ENCODE data around the gene NFYA. TPM values are rescaled to one million over a fixed set of nuclear protein-coding genes. Genes with fewer than 3 reads are reported as not detected.

Gene NFYA
- 33.2 TPM for total RNA-seq

DNA sequence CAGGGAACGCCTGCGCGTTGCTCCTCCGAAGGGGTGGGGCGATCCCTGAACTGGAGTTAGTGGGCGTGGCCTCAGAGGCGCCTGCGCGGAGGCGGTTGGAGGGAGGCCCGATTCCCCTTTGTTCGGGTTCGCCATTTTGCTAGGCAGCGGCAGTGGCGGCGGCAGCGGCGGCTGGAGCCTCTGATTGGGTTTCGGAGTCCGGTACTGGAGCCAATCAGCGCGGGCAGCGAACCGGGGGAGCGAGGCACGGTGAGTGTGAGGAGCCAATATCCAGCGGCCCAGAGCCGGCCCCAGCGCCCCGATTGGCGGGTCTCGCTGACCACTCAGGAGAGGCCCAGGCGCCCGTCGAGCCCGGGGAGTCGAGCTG is at the start of gene NFYA:
Gene NFYA (plus strand): TSS at position 139 of the 367 bp plus-strand sequence. CDS start 6,116 bp downstream, outside the sequence.
- DNase-seq (ENCODE audit: low spot score), result no peak

DNA sequence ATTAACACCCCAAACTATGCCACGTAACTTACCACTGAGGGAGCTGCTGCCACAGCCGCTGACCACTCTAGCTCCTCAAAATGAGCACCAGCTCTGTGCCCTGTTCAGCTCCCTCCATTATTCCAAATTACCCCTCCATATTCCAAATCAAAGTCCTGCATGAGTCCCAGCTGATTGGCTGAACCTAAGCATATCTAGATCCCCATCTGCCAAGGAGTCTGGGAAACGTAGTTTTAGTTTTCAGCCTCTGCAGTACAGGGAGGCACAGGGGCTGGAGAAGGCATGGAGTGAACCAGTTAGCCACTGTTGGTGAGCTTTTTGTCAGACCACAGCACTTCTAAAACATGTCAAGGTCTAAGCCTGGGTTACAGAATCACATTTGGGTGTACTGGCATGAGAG is 49.7 kb upstream of the NFYA start:
- DNase-seq (ENCODE audit: low spot score), result no peak

DNA sequence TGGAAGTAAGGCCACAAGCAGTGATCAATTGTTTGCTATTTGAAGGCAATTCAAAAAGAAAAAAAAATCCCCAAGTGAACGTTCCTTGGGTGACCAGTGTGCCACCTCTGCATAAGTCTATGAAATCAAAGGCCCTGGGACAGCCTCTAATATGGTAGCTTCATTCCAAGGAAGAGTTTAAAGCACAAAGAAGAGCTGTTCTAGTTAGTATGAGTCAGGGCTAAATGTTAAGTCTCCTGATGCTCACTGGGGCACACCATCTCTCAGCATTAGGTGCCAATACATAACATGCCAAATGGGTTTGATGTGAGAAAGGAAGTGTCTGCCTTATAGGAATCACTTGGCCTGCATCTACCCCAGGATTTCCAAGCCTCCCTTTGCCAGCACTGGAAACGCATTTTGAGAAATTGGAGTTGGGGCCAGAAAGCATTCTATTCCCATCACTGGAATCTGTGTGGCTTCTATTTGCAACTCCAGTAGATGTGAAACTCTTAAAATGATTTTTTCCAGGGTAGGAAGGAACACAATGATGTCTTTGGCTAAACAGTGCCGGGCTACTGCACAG is 46.7 kb upstream of the NFYA start:
- no peak for DNase-seq (ENCODE audit: low spot score)

DNA sequence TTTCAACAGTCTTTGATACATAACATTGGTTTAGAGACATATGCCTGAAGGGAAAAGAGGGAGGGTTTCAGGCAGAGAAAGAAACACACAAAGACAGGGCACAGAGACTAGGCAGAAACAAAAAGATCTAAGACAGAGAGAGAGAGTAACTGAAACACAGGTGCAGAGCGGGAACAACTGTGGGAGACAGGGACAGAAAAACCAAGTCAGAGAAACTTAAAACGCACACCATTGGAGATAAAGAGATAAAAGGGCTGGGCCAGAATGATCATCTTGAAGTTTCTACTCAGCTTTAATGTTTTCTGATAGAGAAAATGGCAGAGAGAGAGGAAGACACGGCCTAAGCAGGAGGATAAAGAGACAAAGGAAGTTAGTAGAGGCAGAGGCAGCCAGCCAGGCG is 45.5 kb upstream of the NFYA start:
- no peak for DNase-seq (ENCODE audit: low spot score)

DNA sequence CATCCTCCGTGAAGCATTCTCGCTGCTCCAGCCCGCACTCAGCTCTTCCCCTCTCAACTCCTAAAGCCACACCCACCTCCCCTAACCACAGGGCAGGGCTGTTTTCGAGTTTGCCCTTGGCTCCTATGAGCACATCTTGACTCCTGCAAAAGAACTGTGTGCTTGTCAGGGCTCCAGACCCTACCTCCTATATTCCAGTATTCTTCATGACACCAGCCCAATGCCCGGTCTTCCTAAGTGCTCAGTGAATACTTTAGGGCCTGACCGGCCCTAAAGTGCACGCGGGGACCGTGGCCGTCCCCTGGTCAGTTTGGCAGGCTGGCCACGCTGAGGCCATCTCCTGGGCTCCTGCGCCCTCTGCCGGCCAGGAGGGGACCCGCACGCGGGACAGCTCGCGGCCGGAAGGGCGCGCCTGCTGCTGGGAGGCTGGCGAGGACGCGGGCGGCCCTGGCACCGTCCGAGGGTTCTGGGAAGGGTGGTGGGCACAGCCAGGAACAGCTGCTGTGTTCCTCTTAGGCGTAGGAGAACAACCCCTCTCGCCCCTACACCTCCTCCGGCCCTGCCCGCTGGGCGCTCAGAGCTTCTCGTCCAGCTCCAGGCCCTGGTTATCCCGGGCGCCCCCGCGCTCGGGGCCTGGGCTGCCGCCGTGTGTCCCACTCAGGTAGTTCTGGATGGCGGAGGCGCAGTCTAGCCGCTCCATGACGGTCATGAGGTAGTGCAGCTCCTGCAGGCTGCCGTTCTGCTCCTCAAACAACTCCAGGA is 44.8 kb upstream of the NFYA start:
- peak; percentile 86 for DNase-seq (ENCODE audit: low spot score)

DNA sequence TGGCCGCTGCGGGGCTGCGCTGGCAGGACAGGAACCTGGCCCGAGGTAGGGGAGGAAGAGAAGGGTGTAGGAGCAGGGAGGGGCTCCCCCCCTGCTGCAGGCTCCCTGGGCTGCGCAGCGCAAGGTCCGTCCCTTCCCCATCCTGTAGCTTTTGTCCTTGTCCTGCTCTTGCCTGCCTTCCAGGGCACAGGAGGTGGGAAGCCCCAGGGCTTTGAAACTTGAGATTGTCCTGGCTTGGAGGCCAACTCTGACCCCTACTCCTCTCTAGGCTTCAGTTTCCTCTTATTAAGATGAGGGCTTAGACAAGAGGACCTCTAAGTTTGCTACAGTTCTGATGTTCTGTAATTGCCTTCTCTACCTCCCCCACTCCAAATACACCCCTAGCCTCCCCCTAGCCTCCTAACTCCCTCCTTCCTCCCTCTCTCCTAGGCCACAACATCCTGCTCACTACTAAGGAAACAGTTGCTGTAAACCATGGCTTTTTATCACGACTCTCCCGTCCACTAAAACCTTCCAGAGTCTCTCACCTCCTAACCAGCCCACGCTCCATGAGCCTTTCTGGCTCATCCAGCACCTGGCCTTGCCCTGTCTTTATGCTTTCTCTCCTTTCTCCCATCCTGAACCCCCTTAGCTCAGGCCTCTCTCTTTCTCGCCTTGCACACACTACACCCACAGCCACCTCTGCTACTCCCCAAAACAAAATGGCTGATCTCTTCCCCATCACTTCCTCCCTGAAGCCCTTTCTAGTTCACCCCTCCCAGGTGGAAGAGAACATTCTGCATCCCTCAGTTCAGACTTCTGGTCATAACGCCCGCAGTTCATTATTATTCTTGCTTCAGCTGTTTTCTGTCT is 44.0 kb upstream of the NFYA start:
- no peak for DNase-seq (ENCODE audit: low spot score)

DNA sequence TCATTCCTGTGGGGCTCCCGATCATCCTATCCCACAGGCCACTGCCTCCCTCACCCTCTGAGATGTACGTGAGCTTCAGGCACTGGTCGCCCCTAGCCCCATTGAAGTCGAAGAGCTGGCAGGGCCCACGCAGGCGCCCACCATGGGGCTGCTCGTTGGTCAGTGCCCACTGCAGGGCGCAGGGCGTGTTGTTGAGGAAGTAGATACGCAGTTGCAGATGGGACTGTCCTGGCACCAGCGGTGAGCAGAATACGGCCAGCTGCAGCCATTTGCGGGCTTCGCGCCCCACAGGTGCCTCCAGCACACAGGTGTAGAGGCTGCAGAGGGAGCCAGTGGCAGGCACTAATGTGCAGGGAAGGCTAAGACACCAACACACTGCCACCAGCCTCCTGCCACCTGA is 39.9 kb upstream of the NFYA start:
- DNase-seq (ENCODE audit: low spot score), result no peak

DNA sequence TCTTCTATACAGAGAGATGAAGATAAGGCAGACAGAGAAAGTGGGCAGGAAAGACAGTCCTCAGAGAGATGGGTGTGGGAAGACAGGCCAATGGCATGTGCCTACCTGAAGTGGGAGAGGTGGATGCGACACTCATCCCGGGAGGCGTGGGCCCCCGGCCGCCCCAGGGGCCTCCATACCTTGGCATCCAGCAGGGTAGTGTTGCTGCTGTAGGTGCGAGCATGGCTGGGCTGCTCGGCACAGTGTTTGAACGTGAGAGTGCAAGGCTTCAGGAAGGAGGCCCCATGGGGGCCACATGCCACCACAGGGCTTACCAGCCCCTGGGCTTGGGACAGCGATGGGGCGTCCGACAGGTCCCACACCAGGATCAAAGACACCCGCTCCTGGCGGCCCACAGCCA is 39.0 kb upstream of the NFYA start:
- no peak for DNase-seq (ENCODE audit: low spot score)

DNA sequence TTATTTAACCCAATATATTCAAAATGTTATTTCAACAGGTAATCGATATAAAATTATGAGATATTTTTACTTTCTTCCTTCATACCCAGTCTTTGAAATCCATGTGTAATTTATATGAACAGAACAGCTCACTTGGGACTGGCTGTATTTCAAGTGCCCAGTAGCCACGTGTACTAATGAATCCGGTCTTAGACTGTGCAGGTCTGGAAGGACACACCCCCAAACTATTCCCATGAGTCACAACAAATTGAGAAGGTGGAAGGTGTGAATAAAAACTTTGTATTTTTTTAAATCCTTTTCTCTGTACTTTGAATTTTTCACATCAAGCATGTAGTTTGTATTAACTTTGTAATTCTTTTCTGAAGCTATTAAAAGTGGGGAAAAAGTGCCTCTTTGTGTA is 36.6 kb upstream of the NFYA start:
- no peak for DNase-seq (ENCODE audit: low spot score)

DNA sequence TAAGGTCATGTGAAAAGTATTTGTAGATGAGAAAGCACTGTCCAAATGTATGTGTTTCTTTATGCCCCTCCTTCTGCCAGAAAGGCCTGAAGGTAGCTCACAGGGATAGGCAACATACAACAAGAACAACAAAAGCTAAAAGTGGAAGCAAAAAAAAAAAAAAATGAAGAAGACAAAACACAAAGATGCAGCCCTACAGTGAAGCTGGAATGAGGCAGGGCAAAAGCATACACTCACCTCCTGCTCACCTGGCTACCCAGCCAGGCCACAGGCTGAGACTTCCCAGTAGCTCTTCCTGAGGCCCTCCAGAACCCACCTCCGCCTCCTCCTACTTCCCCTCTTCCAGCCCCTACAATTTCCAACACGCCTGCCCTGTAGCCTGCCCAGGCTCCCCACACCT is 36.2 kb upstream of the NFYA start:
- DNase-seq (ENCODE audit: low spot score), result no peak

DNA sequence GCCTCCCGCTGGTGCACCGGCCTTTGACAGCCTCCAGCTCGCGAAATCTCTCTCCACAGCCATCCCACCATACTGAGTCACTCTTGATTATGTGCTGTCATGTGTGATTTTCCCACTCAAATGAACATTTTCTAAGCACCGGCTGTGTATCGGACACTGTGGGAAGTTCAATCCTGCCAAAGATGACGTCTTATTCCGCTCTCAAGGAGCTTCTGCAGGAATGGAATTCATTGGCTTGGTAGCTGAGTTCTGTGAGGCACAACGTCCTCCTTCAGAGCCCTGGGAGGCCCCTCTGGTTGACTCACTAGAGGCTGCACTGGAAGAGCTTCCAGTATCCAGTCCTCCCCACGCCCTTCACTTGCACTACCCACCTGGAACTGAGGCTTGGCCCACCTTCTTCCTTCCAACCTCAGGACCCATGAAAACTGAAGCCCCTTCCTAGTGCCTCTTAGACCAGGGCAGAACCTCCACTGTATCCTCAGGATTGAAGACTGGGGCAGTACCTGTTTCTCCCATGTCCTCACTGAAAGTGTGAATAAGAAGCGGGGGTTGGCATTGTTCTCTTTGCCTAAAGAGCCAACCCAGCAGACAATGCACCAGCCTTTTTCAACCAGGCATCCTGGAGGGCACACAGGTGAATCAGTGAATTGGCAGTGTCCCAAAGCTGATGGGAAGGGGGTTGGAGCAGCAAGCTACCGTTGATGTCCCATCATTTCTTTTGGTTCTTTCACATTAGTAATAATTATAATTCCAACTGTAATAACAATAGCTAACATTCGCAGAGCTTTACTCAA is 35.5 kb upstream of the NFYA start:
- DNase-seq (ENCODE audit: low spot score), result no peak

DNA sequence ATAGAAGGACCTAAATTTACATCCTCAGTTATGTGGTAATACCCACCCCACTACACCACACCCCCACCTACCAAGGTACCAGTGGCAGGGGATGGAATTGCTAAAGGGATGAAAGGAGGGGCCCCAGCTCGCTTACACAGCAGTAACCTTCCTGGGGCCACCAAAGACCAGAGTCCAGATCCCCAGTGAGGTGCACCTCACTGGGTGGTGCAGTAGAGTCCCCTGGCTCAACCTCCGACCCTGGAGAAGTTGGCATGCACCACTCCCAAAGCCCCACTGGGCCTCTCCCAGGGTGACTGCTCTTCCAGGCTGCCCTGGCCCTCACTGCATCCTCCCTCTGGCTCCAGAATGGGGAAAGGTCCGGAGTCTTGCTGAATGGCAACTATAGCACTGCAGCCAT is 34.6 kb upstream of the NFYA start:
- DNase-seq (ENCODE audit: low spot score), result no peak

DNA sequence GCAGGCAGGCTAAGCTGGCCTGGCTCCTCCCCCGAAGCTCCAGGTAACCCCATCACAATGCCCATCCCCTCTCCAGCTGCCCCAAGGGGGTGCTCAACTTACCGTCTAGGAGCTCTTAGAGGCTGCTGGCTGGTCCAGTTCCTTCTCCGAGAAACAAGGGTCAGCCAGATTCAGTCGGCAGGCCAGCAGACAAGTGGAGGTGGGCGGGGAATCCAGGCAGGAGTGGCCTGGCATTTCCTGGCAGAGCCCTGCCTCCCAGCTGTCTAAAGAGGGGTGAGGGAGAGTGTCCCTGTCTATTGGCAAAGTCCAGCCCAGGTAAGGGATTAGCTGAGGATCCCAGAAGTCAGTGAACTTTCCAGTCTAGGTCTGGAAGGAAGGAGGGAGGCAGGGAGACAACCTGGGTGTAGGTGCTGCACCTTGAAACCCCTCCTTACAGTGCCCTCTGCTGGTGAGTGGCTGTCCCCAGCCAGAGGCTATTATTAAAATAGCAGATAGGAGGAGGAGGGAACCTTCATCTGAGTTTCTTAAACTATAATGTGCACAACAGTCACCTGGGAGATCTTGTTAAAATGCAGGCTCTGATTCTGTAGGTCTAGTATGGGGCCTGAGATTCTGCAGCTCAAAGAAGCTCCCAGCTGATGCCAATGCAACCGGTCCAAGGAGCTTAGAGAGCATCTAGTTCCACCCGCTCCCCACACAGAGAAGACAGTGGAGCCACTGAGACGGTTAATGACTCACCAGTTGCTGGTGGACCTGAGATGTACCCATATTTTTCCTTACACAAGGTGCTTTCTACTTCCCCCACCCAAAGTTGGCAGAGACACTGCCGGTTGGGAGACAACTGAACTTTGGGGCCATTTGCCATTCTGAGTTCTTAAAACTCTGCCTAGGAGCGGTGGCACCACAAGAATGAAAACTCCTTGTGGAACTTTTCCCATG is 33.4 kb upstream of the NFYA start, which contains the start of gene UNC5CL:
Gene UNC5CL (minus strand): TSS at position 162 of the 939 bp plus-strand sequence. CDS start 4,147 bp downstream, outside the sequence.
- DNase-seq (ENCODE audit: low spot score), result peak; percentile 61

DNA sequence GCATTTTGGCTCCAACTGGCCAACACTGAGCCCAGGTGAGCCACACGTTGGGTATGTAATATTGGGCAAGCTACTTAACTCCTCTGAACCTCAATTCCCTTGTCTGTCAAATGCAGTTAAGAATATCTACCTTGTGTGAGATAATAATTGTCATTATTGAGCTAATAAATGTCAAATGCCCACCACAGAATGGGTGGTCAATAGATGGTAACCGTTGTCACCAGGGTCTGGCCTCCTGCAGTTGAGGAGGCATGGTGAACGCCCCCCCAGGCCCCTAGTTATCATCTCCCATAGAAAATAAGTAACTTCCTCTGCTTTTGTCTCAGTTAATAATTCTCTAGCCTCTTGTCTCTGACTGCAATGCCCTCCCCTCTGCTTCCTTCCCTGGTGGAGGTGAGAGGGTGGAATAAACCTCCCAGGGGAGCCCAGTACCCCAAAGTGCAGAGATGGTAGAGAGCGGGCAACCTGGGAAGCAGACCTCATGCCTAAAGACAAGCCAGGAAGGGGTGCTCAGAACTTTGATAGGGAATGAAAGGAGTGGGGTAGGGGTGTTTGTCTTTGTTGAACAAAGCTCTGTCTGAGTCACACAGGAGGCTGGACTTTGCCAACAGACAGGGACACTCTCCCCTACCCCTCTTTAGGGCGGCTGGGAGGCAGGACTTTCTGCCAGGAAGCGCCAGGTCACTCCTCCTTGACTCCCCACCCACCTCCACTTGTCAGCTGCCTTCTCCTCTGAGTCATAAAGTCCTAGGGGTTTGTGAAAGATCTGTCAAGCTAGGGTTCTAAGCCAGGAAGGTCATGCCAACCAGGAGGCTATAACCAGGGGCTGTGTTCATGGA is 32.5 kb upstream of the NFYA start:
- DNase-seq (ENCODE audit: low spot score), result peak; percentile 56

DNA sequence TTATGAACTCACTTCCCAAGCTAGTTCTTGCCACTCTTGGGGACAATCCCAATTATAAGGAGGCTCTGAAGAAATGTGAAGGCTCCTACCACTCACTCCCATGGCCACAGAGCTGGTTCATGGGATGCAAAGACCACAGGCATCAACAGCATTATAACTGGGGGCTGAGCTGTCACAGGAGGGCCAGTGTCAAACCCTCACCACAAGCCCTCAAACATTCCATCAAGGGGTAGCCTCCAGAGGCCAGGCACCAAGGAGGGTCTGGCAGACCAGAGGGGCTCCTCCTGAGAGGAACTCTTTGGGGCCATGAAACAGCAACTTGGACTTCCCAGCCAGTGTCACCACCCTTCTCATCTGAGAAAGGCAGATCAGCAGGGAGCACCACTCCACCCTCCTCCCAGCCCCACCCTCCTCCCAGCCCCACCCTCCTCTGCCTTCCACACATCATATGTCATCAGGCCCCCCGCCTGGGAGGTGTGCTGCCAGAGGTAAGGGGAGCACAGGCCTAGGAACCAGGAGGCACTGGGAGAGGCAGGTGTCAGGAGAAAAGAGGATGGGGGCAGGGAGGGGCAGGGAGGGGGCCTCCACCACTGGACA is 31.7 kb upstream of the NFYA start:
- no peak for DNase-seq (ENCODE audit: low spot score)

DNA sequence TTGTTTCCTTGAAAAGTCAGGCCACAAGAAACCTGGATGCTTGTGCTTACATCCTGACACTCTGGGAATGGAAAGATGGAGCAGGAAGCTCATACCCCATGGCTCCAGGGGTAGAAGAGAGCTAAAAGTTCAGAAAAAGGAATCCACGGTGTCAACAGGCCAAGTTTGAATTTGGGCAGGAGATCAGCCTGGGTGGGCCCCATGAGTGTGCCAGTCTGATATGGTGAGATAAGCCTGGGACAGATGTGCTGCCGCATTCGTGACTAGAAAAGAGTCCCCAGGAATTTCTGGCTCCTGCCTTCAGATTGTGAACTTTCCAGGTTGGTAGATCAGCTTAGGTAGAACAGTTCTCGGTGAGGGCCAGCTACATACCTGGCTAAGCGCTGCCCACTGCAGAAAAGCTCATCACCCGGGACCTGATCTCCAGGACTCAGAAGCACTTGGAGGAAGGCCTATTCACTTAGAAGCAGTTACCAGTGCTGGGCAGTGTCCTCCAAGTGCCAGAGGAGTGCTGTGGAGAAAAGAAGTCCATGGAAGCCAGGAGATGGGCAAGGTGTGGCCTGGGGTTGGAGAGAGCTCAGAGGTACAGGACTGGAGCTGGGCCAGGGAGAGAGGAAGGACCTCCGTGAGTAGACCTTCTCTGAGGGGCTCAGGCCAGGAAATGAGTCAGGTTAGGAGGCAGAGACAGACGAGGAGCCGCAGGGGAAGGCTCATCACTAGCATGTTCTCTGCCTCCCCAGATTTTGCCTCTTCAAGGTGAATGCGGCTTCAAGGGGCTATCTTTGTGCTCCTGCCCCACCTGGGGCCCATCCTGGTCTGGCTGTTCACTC is 30.3 kb upstream of the NFYA start, which contains the start of gene TSPO2:
Gene TSPO2 (plus strand): TSS at position 242 of the 830 bp plus-strand sequence. CDS start 519 bp downstream, at position 761.
- no peak for DNase-seq (ENCODE audit: low spot score)

DNA sequence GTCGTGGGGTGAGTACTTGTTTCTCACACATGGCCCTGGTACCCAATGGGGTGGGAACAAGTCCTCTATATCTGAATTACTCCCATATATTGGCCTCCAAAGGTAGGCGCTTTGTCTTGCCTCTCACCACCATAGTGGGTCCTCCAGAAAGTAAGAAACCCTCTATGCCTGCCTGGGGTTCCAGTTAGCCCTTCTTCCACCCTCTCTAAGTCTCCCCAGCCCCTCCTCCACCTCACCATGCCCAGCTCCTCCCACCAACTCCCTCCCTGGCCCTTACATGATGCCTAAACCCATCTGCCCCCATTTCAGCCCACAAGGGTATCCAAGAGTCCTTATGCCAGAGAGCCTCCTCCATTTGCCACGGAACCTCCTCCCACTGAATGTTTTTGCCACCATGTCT is 29.6 kb upstream of the NFYA start:
- DNase-seq (ENCODE audit: low spot score), result no peak

DNA sequence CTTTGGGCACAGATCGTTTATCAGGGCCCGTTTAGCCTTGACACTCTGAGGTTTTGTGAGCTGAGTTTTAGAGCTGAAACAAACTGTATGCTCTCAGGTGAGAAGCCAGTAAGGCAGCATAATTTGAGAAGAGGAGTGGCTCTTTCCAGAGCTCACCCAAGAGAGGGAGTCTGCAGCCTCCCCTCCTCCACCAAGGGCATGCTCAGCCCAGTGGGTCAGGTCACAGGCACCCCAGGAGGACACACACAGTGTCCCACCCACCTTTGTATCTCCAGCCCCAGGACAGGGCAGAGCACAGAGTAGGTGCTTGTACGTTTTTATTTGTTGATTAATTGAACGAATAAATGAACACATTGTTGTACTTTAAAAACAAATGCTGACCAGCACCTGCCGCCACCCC is 27.1 kb upstream of the NFYA start:
- DNase-seq (ENCODE audit: low spot score), result no peak

Data from ureter (tissue), 1 donor.